KOPT-K1 (cell line): Measurements from ENCODE around the gene MYOM3.
"Not testable (repeated sequence)": the region's sequence is repeated elsewhere in the genome, so short reads cannot be mapped to it uniquely, and the experiment has no call there.

Experiments
- H3K27ac ChIP-seq: fragments of 200-600 bp; sonication (generic); 2 replicates; pipeline ENCODE4 v1.5.1; 2016; ENCODE audit warnings: antibody characterized with exemption, mild to moderate bottlenecking, low read depth, low read length; ENCODE audit not compliant: poor library complexity, severe bottlenecking
- H3K36me3 ChIP-seq: fragments of 200-600 bp; sonication (generic); 2 replicates; pipeline ENCODE4 v1.5.1; 2017; ENCODE audit warnings: antibody characterized with exemption, mild to moderate bottlenecking, low read length, moderate library complexity; ENCODE audit not compliant: insufficient read depth
- H3K9me3 ChIP-seq: fragments of 200-600 bp; sonication (generic); 2 replicates; pipeline ENCODE4 v1.5.1; 2017; ENCODE audit warnings: antibody characterized with exemption, low read length, mild to moderate bottlenecking; ENCODE audit not compliant: insufficient read depth, poor library complexity, severe bottlenecking

The MYOM3 gene

DNA sequence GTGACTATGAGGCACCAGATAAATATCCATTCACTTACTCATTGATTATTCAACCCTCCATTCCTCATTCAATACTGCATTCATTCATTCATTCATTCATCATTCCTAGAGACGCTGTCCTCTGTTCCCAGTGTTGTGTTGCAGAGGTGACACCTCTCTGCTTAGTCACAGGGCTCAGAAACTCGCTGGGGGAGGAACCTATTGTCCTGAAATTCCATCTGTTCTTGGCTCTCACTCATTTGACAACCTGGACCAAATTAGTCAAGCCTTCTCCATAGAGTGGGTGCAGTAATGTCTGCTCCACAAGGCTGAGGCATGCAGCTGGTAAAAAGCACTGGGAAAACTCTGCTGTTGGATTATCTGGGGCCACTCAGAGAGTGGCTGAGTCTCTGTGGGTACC is 49.7 kb downstream of the MYOM3 start:
- Histone ChIP-seq H3K27ac (no peak overlapping the region), H3K9me3 (no peaks in the 10 kb centered on the region), H3K36me3 (no peaks in the 10 kb centered on the region)

GRCh38 chr1:24060482-24060881 is 51.5 kb downstream of the MYOM3 start:
- H3K9me3 ChIP-seq: no peaks in the 10 kb centered on the region
- no peak overlapping the region for H3K27ac ChIP-seq
- no peaks in the 10 kb centered on the region for H3K36me3 ChIP-seq

- Histone ChIP-seq H3K9me3 (no peaks in the 10 kb centered on the region), H3K27ac (no peak overlapping the region), H3K36me3 (no peaks in the 10 kb centered on the region)
Observed at GRCh38 chr1:24058671-24059455, 53.1 kb downstream of the MYOM3 start.

GRCh38 chr1:24057171-24057570 is 54.8 kb downstream of the MYOM3 start:
- H3K27ac ChIP-seq: no peak overlapping the region
- no peaks in the 10 kb centered on the region for H3K36me3 ChIP-seq
- no peaks in the 10 kb centered on the region for H3K9me3 ChIP-seq

- no peaks in the 10 kb centered on the region for H3K9me3 ChIP-seq
- H3K27ac ChIP-seq: no peak overlapping the region
- H3K36me3 ChIP-seq: no peaks in the 10 kb centered on the region
Observed at GRCh38 chr1:24055681-24056080, 56.3 kb downstream of the MYOM3 start.

- Histone ChIP-seq H3K27ac (no peak overlapping the region), H3K36me3 (no peaks in the 10 kb centered on the region), H3K9me3 (no peaks in the 10 kb centered on the region)
Observed at GRCh38 chr1:24052220-24052619, 59.7 kb downstream of the MYOM3 start.

- H3K9me3 ChIP-seq: no peaks in the 10 kb centered on the region
- no peak overlapping the region for H3K27ac ChIP-seq
- H3K36me3 ChIP-seq: no peaks in the 10 kb centered on the region
Observed at GRCh38 chr1:24051206-24051945, 60.6 kb downstream of the MYOM3 start.

- Histone ChIP-seq H3K36me3 (no peaks in the 10 kb centered on the region), H3K27ac (no peak overlapping the region), H3K9me3 (no peaks in the 10 kb centered on the region)
Observed at GRCh38 chr1:24049733-24050132, 62.2 kb downstream of the MYOM3 start.

DNA sequence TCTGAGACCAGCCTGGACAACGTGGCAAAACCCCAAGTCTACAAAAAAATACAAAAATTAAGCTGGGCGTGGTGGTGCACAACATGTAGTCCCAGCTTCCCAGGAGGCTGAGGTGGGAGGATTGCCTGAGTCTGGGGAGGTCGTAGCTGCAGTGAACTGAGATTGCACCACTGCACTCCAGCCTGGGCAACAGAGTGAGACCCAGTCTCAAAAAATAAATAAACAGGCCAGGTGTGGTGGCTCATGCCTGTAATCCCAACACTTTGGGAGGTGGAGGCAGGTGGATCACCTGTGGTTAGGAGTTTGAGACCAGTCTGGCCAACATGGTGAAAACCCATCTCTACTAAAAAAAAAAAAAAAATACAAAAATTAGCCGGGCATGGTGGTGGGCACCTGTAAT is 63.0 kb downstream of the MYOM3 start:
- not testable (repeated sequence) for H3K36me3 ChIP-seq, H3K27ac ChIP-seq, H3K9me3 ChIP-seq

- H3K36me3 ChIP-seq: no peaks in the 10 kb centered on the region
- H3K9me3 ChIP-seq: no peaks in the 10 kb centered on the region
- H3K27ac ChIP-seq: no peak overlapping the region
Observed at GRCh38 chr1:24048205-24048869, 63.6 kb downstream of the MYOM3 start.

DNA sequence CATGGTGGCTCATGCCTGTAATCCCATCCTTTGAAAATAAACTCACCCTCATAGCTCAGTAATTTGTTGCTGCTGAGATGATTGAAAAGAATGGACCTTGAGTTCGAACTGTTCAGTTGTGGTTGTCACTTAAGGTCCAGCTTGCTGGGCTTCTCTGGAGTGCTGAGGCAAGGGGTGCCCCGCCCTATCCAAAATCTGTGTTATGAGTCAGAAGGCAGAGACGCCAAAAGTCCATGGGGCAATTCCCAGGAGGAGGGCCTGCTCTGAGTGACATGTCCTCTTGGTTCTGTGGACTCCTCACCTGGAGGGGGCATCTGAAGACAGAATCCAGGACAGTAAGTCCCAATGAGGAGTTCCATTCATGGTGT is 64.8 kb downstream of the MYOM3 start:
- no peak overlapping the region for H3K27ac ChIP-seq
- H3K9me3 ChIP-seq: no peaks in the 10 kb centered on the region

DNA sequence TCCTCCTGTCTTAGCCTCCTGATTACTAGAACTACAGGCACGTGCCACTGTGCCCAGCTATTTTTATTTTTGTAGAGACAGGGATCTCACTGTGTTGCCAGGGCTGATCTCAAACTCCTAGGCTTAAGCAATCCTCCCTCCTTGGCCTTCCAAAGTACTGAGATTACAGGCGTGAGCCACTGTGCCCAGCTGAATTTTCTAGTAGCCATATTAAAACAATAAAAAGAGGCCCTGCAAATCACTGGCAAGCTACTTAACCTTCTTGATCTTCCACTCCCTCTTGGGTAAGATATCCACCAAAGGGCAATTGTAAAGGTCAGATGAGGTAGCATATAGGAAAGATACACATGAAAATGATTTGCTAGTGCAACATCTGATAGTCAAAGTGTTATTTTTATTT is 66.2 kb downstream of the MYOM3 start:
- Histone ChIP-seq H3K27ac (no peak overlapping the region), H3K36me3 (no peaks in the 10 kb centered on the region)

More for the DNA sequence above, 64.8 kb downstream of the MYOM3 start:
- no peaks in the 10 kb centered on the region for H3K36me3 ChIP-seq

DNA sequence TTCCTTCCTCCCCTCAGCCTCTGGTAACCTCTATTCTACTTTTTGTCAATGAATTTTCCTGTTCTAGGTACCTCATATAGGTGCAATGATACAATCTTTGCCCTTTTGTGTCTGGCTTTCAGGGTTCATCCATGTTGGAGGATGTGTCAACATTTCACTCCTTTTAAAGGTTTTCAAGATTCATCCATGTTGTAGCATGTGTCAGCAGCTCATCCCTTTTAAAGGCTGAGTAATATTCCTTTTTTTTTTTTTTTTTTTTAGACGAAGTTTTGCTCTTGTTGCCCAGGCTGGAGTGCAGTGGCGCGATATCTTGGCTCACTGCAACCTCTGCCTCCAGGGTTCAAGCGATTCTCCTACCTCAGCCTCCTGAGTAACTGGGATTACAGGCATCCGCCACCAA is 67.3 kb downstream of the MYOM3 start:
- not testable (repeated sequence) for H3K27ac ChIP-seq, H3K9me3 ChIP-seq, H3K36me3 ChIP-seq

More for the DNA sequence above, 66.2 kb downstream of the MYOM3 start:
- H3K9me3 ChIP-seq: no peaks in the 10 kb centered on the region

DNA sequence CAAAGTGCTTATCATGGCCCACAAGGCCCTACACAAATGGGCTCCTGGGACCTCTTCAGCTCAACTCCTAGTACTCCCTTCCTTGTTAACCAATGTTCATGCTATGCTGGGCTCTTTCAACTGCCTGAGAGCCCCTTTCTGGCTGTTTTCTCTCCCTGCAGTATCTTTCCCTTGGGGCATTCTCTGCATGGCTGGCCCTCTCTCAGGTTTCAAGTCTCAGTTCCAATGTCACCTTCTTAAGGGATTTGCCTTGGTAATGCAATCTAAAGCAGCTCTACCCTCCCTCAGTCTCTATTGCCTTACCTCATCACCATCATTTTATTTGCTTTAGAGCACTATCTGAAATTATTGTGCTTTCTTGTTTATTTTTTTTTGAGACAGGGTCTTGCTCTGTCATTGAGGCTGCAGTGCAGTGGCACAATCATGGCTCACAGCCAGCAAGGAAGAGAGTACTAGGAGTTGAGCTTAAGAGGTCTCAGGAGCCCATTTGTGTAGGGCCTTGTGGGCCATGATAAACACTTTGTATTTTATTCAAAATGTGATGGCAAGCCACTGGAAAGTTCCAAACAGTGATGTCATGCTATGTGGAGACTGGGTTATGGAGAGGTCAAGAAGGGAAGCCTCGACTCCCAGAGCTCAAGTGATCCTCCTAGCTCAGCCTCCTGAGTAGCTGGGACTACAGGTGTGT is 68.4 kb downstream of the MYOM3 start:
- H3K27ac ChIP-seq: no peak overlapping the region
- no peaks in the 10 kb centered on the region for H3K9me3 ChIP-seq
- no peaks in the 10 kb centered on the region for H3K36me3 ChIP-seq

DNA sequence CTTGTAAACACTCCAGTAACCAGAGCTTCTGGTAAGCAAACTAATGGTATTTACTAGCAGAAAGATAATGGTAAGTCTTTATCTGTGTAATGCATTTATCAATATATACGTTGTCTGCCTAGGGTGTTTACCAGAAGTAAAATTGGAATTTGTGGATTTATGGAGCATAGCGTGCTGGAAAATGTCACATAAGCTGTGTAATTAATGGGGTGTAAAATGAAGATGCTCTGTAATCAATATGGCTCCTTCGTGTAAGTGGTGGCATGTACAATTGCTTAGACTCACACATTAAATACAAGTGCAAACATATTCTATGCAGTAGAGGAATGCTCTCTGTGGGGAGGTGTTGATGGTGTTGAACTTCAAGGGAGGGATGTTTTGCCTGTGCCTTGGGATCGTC is 69.6 kb downstream of the MYOM3 start:
- Histone ChIP-seq H3K36me3 (no peaks in the 10 kb centered on the region), H3K27ac (no peak overlapping the region), H3K9me3 (no peaks in the 10 kb centered on the region)
